IPS-15b (cell line): ENCODE measurements around the gene COX8C.

Experiments
- H3K27me3 ChIP-seq: one replicate; pipeline ENCODE4 v1.6.1; 2013; ENCODE audit warnings: low read length; ENCODE audit not compliant: control insufficient read depth, insufficient read depth
- H3K36me3 ChIP-seq: one replicate; pipeline ENCODE4 v1.6.1; 2013; ENCODE audit warnings: low read length; ENCODE audit not compliant: control insufficient read depth, insufficient read depth
- H3K4me1 ChIP-seq: one replicate; pipeline ENCODE4 v1.6.1; 2013; ENCODE audit warnings: mild to moderate bottlenecking, low read length; ENCODE audit not compliant: control insufficient read depth, insufficient read depth
- H3K4me3 ChIP-seq: one replicate; pipeline ENCODE4 v1.5.1; 2013; ENCODE audit warnings: low read depth, low read length
- H3K9ac ChIP-seq: one replicate; pipeline ENCODE4 v1.6.1; 2013; ENCODE audit warnings: low read depth, mild to moderate bottlenecking, low read length
- H3K9me3 ChIP-seq: one replicate; pipeline ENCODE4 v1.6.1; 2013; ENCODE audit warnings: mild to moderate bottlenecking, low read length; ENCODE audit not compliant: control insufficient read depth, insufficient read depth

COX8C gene

GRCh38 chr14:93395231-93395630 lies 48.2 kb downstream of the COX8C start:
- no peak overlapping the region for H3K9ac ChIP-seq
- no peaks in the 10 kb centered on the region for H3K27me3 ChIP-seq
- no peak overlapping the region for H3K4me3 ChIP-seq
- no peaks in the 10 kb centered on the region for H3K36me3 ChIP-seq
- no peaks in the 10 kb centered on the region for H3K4me1 ChIP-seq
- no peaks in the 10 kb centered on the region for H3K9me3 ChIP-seq

GRCh38 chr14:93396456-93396855 lies 49.5 kb downstream of the COX8C start:
- H3K4me1 ChIP-seq, result no peaks in the 10 kb centered on the region

More at GRCh38 chr14:93396456-93396855, 49.5 kb downstream of the COX8C start:
- Histone ChIP-seq H3K9ac (no peak overlapping the region), H3K27me3 (no peaks in the 10 kb centered on the region), H3K36me3 (no peaks in the 10 kb centered on the region), H3K4me3 (no peak overlapping the region), H3K9me3 (no peaks in the 10 kb centered on the region)
